Astrocyte (in vitro differentiated cells and primary cell): ENCODE results near the gene CDKN1A. TPM values are rescaled to one million over a fixed set of nuclear protein-coding genes. Genes with fewer than 3 reads are reported as not detected.

ENCODE experiments used
- DNase-seq: peaks from one replicate; pipeline ENCODE4 v3.0.0-alpha.2; 2010; ENCODE audit warnings: low read depth
- FAIRE-seq: peaks from 2 replicates; lab custom pipeline; 2011; peaks lifted over from hg19 to GRCh38; lab: Jason Lieb, UNC
- H2AFZ ChIP-seq: 2 replicates; pipeline ENCODE4 v1.6.0; 2012; ENCODE audit warnings: low read depth, low read length, inconsistent platforms
- H3K27ac ChIP-seq: 2 replicates; pipeline ENCODE4 v1.5.1; 2011; ENCODE audit warnings: low read depth, low read length, inconsistent platforms
- H3K27me3 ChIP-seq: 2 replicates; pipeline ENCODE4 v1.6.0; 2011; ENCODE audit warnings: low read length, inconsistent platforms; ENCODE audit not compliant: insufficient read depth
- H3K36me3 ChIP-seq: 2 replicates; pipeline ENCODE4 v1.5.1; 2011; ENCODE audit warnings: low read length, inconsistent platforms; ENCODE audit not compliant: insufficient read depth
- H3K4me1 ChIP-seq: 2 replicates; pipeline ENCODE4 v1.5.1; 2011; ENCODE audit warnings: low read length, inconsistent platforms; ENCODE audit not compliant: insufficient read depth
- H3K4me2 ChIP-seq: 2 replicates; pipeline ENCODE4 v1.6.0; 2012; ENCODE audit warnings: low read length, inconsistent platforms
- H3K4me3 ChIP-seq: 2 replicates; pipeline ENCODE4 v1.5.1; 2011; ENCODE audit warnings: low read depth, mild to moderate bottlenecking, low read length, inconsistent platforms; ENCODE audit not compliant: insufficient read depth
- H3K79me2 ChIP-seq: 2 replicates; pipeline ENCODE4 v1.6.0; 2012; ENCODE audit warnings: mild to moderate bottlenecking, low read length, inconsistent platforms; ENCODE audit not compliant: insufficient read depth
- H3K9ac ChIP-seq: 2 replicates; pipeline ENCODE4 v1.6.0; 2012; ENCODE audit warnings: mild to moderate bottlenecking, low read length, inconsistent platforms
- H3K9me3 ChIP-seq: 2 replicates; pipeline ENCODE4 v1.5.1; 2012; ENCODE audit warnings: low read depth, mild to moderate bottlenecking, low read length, inconsistent platforms; ENCODE audit not compliant: insufficient read depth
- H4K20me1 ChIP-seq: 2 replicates; pipeline ENCODE4 v1.6.0; 2012; ENCODE audit warnings: low read length, inconsistent platforms; ENCODE audit not compliant: insufficient read depth
- H3K27ac Mint-ChIP-seq: one replicate; pipeline ENCODE4 v1.8.0; 2021; ENCODE audit warnings: mild to moderate bottlenecking, mixed read lengths; ENCODE audit not compliant: unreplicated experiment
- H3K27me3 Mint-ChIP-seq: one replicate; pipeline ENCODE4 v1.8.0; 2021; ENCODE audit warnings: low read depth, mixed read lengths; ENCODE audit not compliant: unreplicated experiment
- H3K36me3 Mint-ChIP-seq: one replicate; pipeline ENCODE4 v1.8.0; 2021; ENCODE audit warnings: low read depth, mixed read lengths; ENCODE audit not compliant: unreplicated experiment
- H3K4me1 Mint-ChIP-seq: one replicate; pipeline ENCODE4 v1.8.0; 2021; ENCODE audit warnings: low read depth, mixed read lengths; ENCODE audit not compliant: unreplicated experiment
- H3K4me3 Mint-ChIP-seq: one replicate; pipeline ENCODE4 v1.8.0; 2021; ENCODE audit warnings: mild to moderate bottlenecking, moderate library complexity, mixed read lengths; ENCODE audit not compliant: unreplicated experiment
- H3K9me3 Mint-ChIP-seq: one replicate; pipeline ENCODE4 v1.8.0; 2021; ENCODE audit warnings: mild to moderate bottlenecking, mixed read lengths; ENCODE audit not compliant: unreplicated experiment
- CTCF ChIP-seq: IDR thresholded peaks from 2 replicates; pipeline ENCODE4 v1.5.1; 2011; ENCODE audit warnings: low read depth, mild to moderate bottlenecking, inconsistent platforms, low read length, moderate library complexity; ENCODE audit not compliant: insufficient read depth
- EZH2 ChIP-seq: IDR thresholded peaks from 2 replicates; pipeline ENCODE4 v1.6.1; 2012; ENCODE audit warnings: mild to moderate bottlenecking, low read length, inconsistent platforms; ENCODE audit not compliant: insufficient read depth
- total RNA-seq: library from RNA; stranded (reverse); gene quantifications from 2 replicates; pipeline ENCODE4 v1.2.1, GENCODE V29; 2021

Gene CDKN1A
- total RNA-seq, 1 donor from 2014 or later = 1,014 TPM

DNA sequence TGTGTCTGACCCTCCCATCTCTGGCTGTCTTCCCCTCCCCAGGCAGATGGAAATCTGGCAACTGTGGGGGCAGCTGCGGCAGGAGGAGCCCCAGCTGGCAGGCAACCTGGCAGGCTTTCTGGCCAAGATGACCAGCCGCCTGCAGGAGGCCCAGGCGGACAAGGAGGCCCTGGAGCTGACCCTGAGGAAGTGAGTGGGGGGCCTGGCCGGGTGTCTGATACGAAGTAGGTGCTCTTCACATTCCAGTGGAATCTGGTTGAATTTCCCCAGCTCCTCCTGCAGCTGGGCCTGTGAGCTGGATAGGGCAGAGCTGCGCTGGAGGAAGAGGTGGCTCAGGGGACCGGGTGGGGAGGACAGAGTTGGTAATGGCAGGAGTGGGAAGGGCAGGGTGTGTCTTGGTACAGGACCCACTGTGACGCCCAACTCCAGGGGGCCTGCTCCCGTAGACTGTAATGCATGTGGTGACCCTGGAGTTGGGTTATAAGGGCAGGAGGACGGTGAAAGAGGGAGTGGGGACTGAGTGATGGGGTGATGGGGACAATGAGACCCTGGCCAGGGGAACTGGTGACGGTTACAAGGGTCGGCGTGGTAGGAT is 38.8 kb downstream of the CDKN1A start:
- Mint-ChIP-seq H3K27ac (no peak overlapping the region), H3K27me3 (peaks cover 53% of the 10 kb centered on the region), H3K4me1 (no peaks in the 10 kb centered on the region), H3K36me3 (peaks cover 5% of the 10 kb centered on the region), H3K9me3 (peaks cover 2% of the 10 kb centered on the region), H3K4me3 (no peak overlapping the region)
- Histone ChIP-seq H3K27me3 (no peaks in the 10 kb centered on the region), H4K20me1 (no peaks in the 10 kb centered on the region), H3K4me1 (no peaks in the 10 kb centered on the region), H3K4me3 (no peak overlapping the region), H3K27ac (no peak overlapping the region), H3K9me3 (no peaks in the 10 kb centered on the region), H3K4me2 (no peak overlapping the region), H3K9ac (no peak overlapping the region), H3K36me3 (no peaks in the 10 kb centered on the region), H3K79me2 (no peaks in the 10 kb centered on the region), H2AFZ (no peak overlapping the region)
- FAIRE-seq = no peak
- DNase-seq = no peak
- TF ChIP-seq EZH2 = no peak

DNA sequence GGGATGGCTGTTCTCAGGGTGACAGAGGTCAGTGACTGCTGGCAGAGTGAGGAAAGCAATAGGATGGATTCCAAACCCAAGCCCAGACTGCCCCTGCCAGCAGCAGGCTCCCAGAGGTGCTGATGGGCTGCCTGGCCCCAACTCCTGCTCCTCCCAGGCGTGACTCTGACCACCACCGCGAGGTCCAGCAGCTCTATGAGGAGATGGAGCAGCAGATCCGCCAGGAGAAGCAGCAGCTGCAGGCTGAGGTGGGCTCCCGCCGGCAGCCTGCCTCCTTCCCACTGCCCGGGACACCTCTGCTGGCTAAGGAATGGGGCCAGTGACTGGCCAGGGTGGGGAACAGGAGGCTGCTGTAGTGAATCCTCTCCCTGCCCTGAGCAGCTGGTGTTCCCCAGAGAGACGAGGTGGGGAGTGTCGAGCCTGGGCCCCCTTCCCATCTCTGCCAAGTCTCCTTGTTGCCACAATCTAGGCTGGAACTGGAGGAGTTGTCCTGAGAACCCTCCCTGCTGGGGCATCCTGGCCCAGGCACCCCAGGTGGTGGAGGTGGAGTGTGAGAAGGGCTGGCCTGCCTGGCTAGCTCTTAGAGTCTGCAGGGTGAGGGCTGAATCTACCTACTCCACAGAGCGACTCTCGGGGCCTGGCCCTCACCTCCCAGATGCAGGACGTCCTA is 39.5 kb downstream of the CDKN1A start:
- no peak for TF ChIP-seq CTCF
- TF ChIP-seq EZH2 = no peak
- Mint-ChIP-seq H3K4me3 (no peak overlapping the region), H3K9me3 (peaks cover 2% of the 10 kb centered on the region), H3K27ac (no peak overlapping the region), H3K36me3 (peaks cover 3% of the 10 kb centered on the region), H3K4me1 (no peaks in the 10 kb centered on the region), H3K27me3 (peaks cover 56% of the 10 kb centered on the region)
- H3K79me2 ChIP-seq = no peaks in the 10 kb centered on the region
- no peak overlapping the region for H2AFZ ChIP-seq
- DNase-seq (no peak), FAIRE-seq (no peak)
- no peak overlapping the region for H3K4me2 ChIP-seq
- H3K36me3 ChIP-seq = no peaks in the 10 kb centered on the region
- no peak overlapping the region for H3K27ac ChIP-seq
- H3K4me1 ChIP-seq = no peaks in the 10 kb centered on the region
- H3K9me3 ChIP-seq = no peaks in the 10 kb centered on the region
- H4K20me1 ChIP-seq = no peaks in the 10 kb centered on the region
- no peaks in the 10 kb centered on the region for H3K27me3 ChIP-seq
- no peak overlapping the region for H3K9ac ChIP-seq
- no peak overlapping the region for H3K4me3 ChIP-seq

- Histone ChIP-seq H3K27ac (no peak overlapping the region), H3K9ac (no peak overlapping the region), H3K79me2 (no peaks in the 10 kb centered on the region), H2AFZ (no peak overlapping the region), H3K27me3 (no peaks in the 10 kb centered on the region), H3K4me2 (no peak overlapping the region), H3K36me3 (no peaks in the 10 kb centered on the region), H3K9me3 (no peaks in the 10 kb centered on the region), H3K4me3 (no peak overlapping the region), H3K4me1 (no peaks in the 10 kb centered on the region), H4K20me1 (no peaks in the 10 kb centered on the region)
- H3K4me1 Mint-ChIP-seq = no peaks in the 10 kb centered on the region
- DNase-seq = no peak
- no peak overlapping the region for H3K27ac Mint-ChIP-seq
- H3K27me3 Mint-ChIP-seq = peaks cover 52% of the 10 kb centered on the region
- peaks cover 2% of the 10 kb centered on the region for H3K9me3 Mint-ChIP-seq
- peaks cover 3% of the 10 kb centered on the region for H3K36me3 Mint-ChIP-seq
- no peak for FAIRE-seq
- TF ChIP-seq CTCF (no peak), EZH2 (no peak)
- H3K4me3 Mint-ChIP-seq = no peak overlapping the region
Measured at GRCh38 chr6:36718560-36718959, 40.0 kb downstream of the CDKN1A start.
